OCI-LY7 (cell line): ENCODE measurements around the gene SLC22A16. TPM values are rescaled to one million over a fixed set of nuclear protein-coding genes. Genes with fewer than 3 reads are reported as not detected.

Experiments
- BruUV-seq: library from RNA; stranded (reverse); fragments of 400-500 nt; replicated peaks from 2 replicates; lab custom pipeline; 2021; lab: Mats Ljungman, UMichigan
- CTCF ChIA-PET: fragments of 300-600 bp; sonication (Branson Sonifier 250); formaldehyde crosslinking; loops from one replicate; lab custom pipeline; 2022; ENCODE audit warnings: antibody characterized with exemption; ENCODE audit not compliant: unreplicated experiment; lab: Charles Lee
- POLR2A ChIA-PET: fragments of 300-600 bp; sonication (Branson Sonifier 250); formaldehyde crosslinking; loops from one replicate; lab custom pipeline; 2022; ENCODE audit warnings: antibody characterized with exemption; lab: Charles Lee
- DNase-seq: peaks from one replicate; pipeline ENCODE4 v3.0.0-alpha.2; 2015; ENCODE audit warnings: low spot score
- H2AFZ ChIP-seq: fragments of 200-600 bp; sonication (generic), shearing (Covaris generic); 2 replicates; pipeline ENCODE4 v1.6.1; 2014; ENCODE audit warnings: mild to moderate bottlenecking, antibody characterized with exemption, low read length, moderate library complexity
- H3K27ac ChIP-seq: fragments of 200-600 bp; sonication (generic); 2 replicates; pipeline ENCODE4 v1.5.1; 2014; ENCODE audit warnings: mixed run types, low read depth, mild to moderate bottlenecking, moderate library complexity, low read length, inconsistent platforms; ENCODE audit not compliant: poor library complexity, severe bottlenecking
- H3K36me3 ChIP-seq: fragments of 200-600 bp; sonication (generic); 2 replicates; pipeline ENCODE4 v1.6.1; 2014; ENCODE audit warnings: mild to moderate bottlenecking, antibody characterized with exemption, low read length, moderate library complexity, mixed read lengths; ENCODE audit not compliant: insufficient read depth
- H3K4me1 ChIP-seq: fragments of 200-600 bp; sonication (generic); 2 replicates; pipeline ENCODE4 v1.5.1; 2014; ENCODE audit warnings: mild to moderate bottlenecking, low read length; ENCODE audit not compliant: insufficient read depth, poor library complexity, severe bottlenecking
- H3K4me2 ChIP-seq: fragments of 200-600 bp; sonication (generic); 2 replicates; pipeline ENCODE4 v1.6.1; 2014; ENCODE audit warnings: mild to moderate bottlenecking, low read length
- H3K4me3 ChIP-seq: fragments of 200-600 bp; sonication (generic); 2 replicates; pipeline ENCODE4 v1.5.1; 2014; ENCODE audit warnings: mild to moderate bottlenecking, low read depth, low read length; ENCODE audit not compliant: poor library complexity, severe bottlenecking
- H3K79me2 ChIP-seq: fragments of 200-600 bp; sonication (generic); 2 replicates; pipeline ENCODE4 v1.6.1; 2016; ENCODE audit warnings: low read depth, mild to moderate bottlenecking, low read length, moderate library complexity, mixed read lengths; ENCODE audit not compliant: insufficient read depth
- H3K9me2 ChIP-seq: fragments of 200-600 bp; sonication (generic); 2 replicates; pipeline ENCODE4 v1.6.1; 2016; ENCODE audit warnings: mild to moderate bottlenecking, low read length, mixed read lengths; ENCODE audit not compliant: insufficient read depth
- H3K9me3 ChIP-seq: fragments of 200-600 bp; sonication (generic); 2 replicates; pipeline ENCODE4 v1.6.1; 2014; ENCODE audit warnings: mild to moderate bottlenecking, mixed run types, low read length, mixed read lengths
- H4K20me1 ChIP-seq: fragments of 200-600 bp; sonication (generic); 2 replicates; pipeline ENCODE4 v1.6.1; 2014; ENCODE audit warnings: mild to moderate bottlenecking, antibody characterized with exemption, low read length, moderate library complexity, mixed read lengths; ENCODE audit not compliant: insufficient read depth
- CTCF ChIP-seq: fragments of 200-600 bp; sonication (generic); conservative IDR thresholded peaks from 2 replicates; pipeline ENCODE4 v1.5.1; 2014; ENCODE audit warnings: mild to moderate bottlenecking, antibody characterized with exemption, low read length, moderate library complexity, mixed read lengths
- EZH2phosphoT487 ChIP-seq: fragments of 200-600 bp; sonication (generic); IDR thresholded peaks from 2 replicates; pipeline ENCODE4 v1.6.1; 2018; ENCODE audit warnings: low read depth, borderline replicate concordance, mild to moderate bottlenecking, mixed run types, antibody characterized with exemption, low read length, moderate library complexity, mixed read lengths
- intact Hi-C: fragments of 100-400 bp; cut with micrococcal nuclease; formaldehyde crosslinking; loops from one replicate; pipeline ENCODE4 v1.10.0; 2022; ENCODE audit not compliant: unreplicated experiment
- total RNA-seq, 2 experiments: library from RNA; depleted of rRNA in 1 of 2; stranded (reverse); fragments of >200 nt in 1 of 2; shearing (Covaris generic) in 1 of 2; gene quantifications; 2 replicates each; pipeline ENCODE4 v1.2.3, GENCODE V29; 2014 to 2022

The SLC22A16 gene
- total RNA-seq, 2 experiments from 2014 or later = not detected

- H3K9me3 ChIP-seq = no peaks in the 10 kb centered on the region
- DNase-seq = no peak
- no peak overlapping the region for H2AFZ ChIP-seq
- no peaks in the 10 kb centered on the region for H4K20me1 ChIP-seq
- H3K36me3 ChIP-seq = no peaks in the 10 kb centered on the region
- H3K27ac ChIP-seq = no peak overlapping the region
- TF ChIP-seq CTCF (no peak), EZH2phosphoT487 (no peak)
- no peaks in the 10 kb centered on the region for H3K4me1 ChIP-seq
- intact Hi-C loops = no loop called here
- no peak overlapping the region for H3K4me3 ChIP-seq
- H3K79me2 ChIP-seq = no peaks in the 10 kb centered on the region
- ChIA-PET POLR2A (interaction anchor here (0.8 kb wide), 1 partner anchor 12 kb away, joined by 3 read pairs; no protein-coding TSS in a partner anchor), CTCF (no interaction called here)
- no peak overlapping the region for H3K4me2 ChIP-seq
- BruUV-seq = no TSS peak
- H3K9me2 ChIP-seq = no peaks in the 10 kb centered on the region
These were observed 91.0 kb downstream of the SLC22A16 start for GRCh38 chr6:110385458-110385863.

- DNase-seq = no peak
- BruUV-seq = no TSS peak
- Histone ChIP-seq H3K4me2 (no peak overlapping the region), H3K79me2 (no peaks in the 10 kb centered on the region), H3K4me3 (no peak overlapping the region), H3K9me3 (no peaks in the 10 kb centered on the region), H3K4me1 (no peaks in the 10 kb centered on the region), H3K9me2 (no peaks in the 10 kb centered on the region), H3K27ac (no peak overlapping the region), H4K20me1 (no peaks in the 10 kb centered on the region), H3K36me3 (no peaks in the 10 kb centered on the region), H2AFZ (no peak overlapping the region)
- ChIA-PET CTCF (no interaction called here), POLR2A (no interaction called here)
- TF ChIP-seq CTCF = no peak
- TF ChIP-seq EZH2phosphoT487 = no peak
- intact Hi-C loops = no loop called here
These were observed 97.9 kb downstream of the SLC22A16 start for GRCh38 chr6:110378552-110378951.

Other genes with a start within 250 kb of the SLC22A16 start
- gene METTL24, start 118.3 kb downstream of the SLC22A16 start, total RNA-seq (2014; rRNA removed; shearing (Covaris generic)) = not detected in 2 replicates
- gene METTL24, start 118.3 kb downstream of the SLC22A16 start, total RNA-seq (2022) = not detected in 2 replicates
- gene DDO, start 61.0 kb downstream of the SLC22A16 start, total RNA-seq (2014; rRNA removed; shearing (Covaris generic)) = not detected in 2 replicates
- gene DDO, start 61.0 kb downstream of the SLC22A16 start, total RNA-seq (2022) = not detected in 2 replicates